HG02840 (cell line): ENCODE data around the gene CAPSL.
"Not testable (repeated sequence)": the region's sequence is repeated elsewhere in the genome, so short reads cannot be mapped to it uniquely, and the experiment has no call there.

Experiments
- ATAC-seq: cut with Tn5 transposase; IDR thresholded peaks from one replicate; pipeline ENCODE4 v1.9.1; 2021; ENCODE audit warnings: mild to moderate bottlenecking, moderate library complexity, moderate number of reproducible peaks; ENCODE audit not compliant: unreplicated experiment, low FRiP score

Gene CAPSL

GRCh38 chr5:35908814-35909213, 29.6 kb downstream of the CAPSL start:
- no peak for ATAC-seq

GRCh38 chr5:35908228-35908627, 30.2 kb downstream of the CAPSL start:
- no peak for ATAC-seq

- ATAC-seq = no peak
These were observed 33.8 kb downstream of the CAPSL start for GRCh38 chr5:35904443-35905132.

DNA sequence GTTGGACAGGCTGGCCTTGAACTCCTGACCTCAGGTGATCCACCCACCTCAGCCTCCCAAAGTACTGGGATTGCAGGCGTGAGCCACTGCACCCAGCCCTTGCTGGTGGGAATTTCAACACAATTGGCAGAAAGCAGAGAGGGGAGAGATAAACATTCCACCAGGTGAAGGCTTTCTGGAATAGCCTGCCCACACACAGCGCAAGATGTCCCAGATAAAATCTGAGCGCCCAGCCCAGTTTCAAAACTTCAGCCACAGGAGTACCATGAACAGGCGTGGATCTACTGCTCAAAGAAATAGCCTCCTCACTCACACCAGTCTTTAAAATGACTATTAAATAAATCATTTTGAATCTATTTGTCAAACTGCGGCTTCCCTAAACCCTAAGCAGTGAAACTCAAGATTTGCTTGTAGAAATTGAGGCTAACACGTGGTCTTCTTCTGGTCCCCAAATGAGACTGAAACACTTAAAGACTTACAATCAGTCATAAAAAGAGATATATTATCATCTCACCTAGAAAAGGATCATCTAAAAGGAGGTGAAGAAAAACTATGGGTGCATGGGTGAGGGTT, 34.7 kb downstream of the CAPSL start:
- no peak for ATAC-seq

DNA sequence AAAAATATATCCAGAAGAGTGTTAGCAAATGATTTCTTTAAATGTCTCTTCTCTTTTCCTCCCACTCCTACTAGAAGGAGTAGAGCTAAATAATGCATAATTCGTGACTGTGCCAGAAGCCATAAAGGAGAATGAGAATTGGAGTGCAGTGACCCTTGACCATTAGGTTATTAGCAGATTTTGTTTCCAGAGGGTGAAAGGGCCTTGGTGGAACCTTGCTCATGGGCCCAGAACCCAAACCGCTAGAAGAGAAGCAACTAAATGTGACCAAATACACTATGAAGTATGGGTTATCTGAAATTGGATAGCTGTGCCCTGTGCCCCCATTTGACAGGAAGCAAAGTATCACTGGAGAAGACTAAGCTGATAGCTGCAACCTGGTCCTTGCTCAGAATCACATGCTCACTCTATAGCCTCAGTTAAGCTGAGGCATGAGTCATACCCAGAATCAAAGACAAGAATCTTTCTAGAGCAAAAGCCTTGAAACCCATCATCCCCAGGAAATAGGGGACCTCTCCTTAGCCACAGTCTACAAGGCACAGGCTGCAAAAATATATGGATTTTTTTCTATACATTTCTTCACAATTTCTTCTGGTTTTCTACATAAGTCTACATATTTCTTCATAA, 36.3 kb downstream of the CAPSL start:
- ATAC-seq = no peak

- no peak for ATAC-seq
These were observed 37.3 kb downstream of the CAPSL start for GRCh38 chr5:35900972-35901695.

- no peak for ATAC-seq
These were observed 38.6 kb downstream of the CAPSL start for GRCh38 chr5:35899800-35900199.

DNA sequence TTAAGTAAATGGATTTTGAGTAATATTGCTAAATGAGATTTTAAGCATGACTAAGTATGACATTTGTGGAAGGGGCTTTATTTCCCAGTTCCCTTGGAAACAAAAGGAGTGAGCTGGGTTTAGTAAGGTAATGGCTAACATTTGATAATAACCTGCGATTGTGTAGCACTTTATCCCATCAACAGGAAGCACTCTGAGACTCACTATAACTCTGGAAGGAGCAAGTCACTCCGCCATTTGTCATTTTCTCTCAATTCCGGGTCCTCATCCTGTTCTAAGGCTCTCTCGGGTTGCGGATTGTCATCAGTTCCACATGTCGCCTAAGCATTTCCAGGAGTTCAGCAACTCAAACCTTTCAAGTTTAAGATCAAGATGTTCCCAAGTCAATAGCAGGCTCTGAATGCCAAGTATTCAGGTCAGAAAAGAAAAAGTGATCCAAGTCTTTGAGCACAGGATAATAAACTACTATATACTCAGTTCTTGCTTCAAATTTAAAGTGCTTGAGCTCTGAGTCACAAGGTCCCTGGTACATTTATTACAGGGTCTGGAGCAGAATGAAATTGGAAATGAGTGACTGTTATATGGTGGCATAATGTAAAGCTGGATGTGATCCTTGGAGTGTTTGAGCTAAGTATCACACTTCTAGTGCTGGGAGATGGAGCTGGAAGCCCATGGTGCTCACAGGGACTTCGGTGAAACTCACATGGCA, 39.3 kb downstream of the CAPSL start:
- no peak for ATAC-seq

DNA sequence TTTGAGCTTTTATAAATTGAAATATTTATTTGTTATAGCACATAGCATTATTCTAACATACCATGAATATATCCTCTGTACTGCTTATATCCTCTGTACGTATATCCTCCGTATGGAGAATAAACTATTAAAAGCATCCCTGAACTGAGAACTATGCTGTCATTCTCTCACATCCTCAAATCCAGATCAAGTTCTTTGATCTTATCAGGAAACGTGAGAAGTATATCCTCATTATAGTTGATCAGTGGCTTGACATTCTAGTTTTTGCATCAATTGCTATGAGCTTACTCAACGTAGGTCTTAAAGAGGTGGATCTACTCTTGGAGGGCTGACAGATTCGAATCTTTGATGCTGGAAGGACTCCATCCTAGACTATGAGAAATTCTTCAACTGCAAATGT, 44.3 kb downstream of the CAPSL start:
- no peak for ATAC-seq

DNA sequence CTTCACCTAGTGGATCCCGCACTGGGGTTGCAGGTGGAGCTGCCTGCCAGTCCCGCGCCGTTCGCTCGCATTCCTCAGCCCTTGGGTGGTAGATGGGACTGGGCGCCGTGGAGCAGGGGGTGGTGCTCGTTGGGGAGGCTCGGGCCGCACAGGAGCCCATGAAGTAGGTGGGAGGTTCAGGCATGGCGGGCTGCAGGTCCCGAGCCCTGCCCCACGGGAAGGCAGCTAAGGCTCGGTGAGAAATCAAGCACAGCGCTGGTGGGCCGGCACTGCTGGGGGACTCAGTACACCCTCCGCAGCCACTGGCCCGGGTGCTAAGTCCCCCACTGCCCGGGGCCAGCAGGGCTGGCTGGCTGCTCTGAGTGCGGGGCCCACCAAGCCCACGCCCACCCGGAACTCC, 45.6 kb downstream of the CAPSL start:
- not testable (repeated sequence) for ATAC-seq

DNA sequence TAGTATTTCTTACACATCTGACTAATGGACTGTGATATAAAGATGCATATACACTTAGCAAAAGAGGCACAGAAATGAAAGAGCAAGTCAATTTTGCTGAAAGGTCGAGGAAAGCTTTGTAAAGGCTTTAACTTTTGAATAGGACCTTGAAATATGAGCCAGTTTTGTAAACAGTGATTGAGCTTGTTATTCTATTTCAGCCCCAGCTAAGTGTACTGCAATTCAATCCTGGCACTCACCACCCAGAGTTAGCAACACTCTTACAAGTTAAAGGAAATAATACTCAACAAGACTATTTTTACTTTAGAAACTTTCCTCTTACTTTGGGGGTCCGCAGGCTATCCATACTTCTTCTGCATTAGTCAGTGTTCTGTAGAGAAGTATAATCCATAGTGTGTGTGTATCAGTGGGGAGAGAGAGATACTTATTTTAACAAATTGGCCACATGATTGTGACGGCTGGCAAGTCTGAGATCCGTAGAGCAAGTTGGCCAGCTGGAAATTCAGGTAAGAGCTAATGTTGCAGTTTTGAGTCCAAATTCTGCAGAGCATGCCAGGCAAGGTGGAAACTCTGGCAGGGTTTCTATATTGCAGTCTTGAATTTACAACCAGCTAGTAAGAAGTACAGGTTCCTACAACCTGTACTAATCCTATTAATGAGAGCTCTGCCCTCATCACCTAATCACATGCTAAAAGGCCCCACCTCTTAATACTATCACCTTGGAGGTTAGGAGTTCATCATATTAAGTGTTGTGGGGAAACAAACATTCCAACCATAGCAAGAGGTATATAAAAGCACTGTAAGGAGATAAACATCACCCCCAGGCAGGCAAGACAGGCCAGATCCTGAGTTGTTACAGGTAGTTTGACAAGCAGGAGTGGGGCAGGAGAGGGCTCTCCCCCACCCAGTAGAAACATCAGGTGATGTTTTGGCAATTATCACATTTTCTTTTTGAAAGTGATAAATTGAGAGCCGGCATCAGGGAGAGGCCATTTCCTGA, 48.1 kb downstream of the CAPSL start:
- ATAC-seq = no peak

- no peak for ATAC-seq
These were observed 50.9 kb downstream of the CAPSL start for GRCh38 chr5:35887321-35888100.

GRCh38 chr5:35886381-35886780, 52.0 kb downstream of the CAPSL start:
- ATAC-seq = no peak

DNA sequence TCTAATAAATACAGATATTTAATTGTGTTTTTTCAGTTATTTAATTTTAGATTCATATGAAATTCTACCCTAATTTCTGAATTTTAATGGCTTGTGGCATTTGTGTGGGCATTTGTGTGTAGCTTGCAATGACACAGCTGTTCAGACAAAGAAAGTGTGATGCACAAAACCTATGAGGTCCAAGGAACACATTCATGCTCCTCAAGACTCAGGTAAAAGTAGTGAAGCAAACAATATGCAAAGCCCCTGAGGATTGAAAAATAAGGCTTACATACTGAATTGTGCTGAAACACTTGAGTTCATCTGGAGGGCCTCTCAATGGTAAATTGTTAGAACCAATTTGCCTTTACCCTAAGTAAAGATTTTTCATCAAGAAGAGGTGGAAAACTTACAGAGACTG, 53.6 kb downstream of the CAPSL start:
- no peak for ATAC-seq

GRCh38 chr5:35884191-35884769, 54.1 kb downstream of the CAPSL start:
- no peak for ATAC-seq

DNA sequence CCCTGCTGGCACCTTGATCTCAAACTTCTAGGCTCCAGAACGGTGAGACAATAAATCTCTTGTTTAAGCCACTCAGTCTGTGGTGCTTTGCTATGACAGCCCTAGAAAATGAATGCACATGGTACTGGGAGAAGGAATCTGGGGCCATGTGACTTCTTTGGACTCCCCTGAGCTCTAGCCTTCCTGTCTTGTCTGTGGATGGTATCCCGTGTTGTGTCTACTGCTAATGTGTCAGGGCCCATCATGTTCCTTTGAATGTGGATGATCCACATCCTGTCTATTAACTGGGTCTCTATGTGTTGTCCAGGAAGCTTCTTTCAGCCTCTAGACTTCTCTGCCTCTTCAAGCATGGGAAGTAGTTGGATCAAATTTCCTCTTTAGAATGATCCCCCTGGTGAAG, 56.7 kb downstream of the CAPSL start:
- no peak for ATAC-seq

DNA sequence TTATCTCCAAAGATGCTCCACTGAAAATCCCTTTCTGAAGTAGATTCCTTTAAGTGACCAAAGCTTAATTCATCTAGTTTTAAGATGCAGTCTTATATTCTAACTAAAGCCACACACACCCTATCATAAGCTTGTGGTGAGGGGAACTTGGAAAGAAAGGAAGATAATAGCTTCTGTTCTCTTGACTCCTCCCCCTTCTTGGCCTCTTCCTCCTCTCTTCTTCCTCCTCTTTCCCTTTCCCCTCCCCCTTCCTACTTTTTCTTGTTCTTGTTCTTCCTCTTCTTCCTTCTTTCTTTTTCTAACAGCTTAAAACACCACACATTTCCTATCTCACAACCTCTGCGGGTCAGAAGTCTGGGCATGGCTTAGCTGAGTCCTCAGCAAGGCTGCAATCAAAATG, 58.3 kb downstream of the CAPSL start:
- no peak for ATAC-seq

- no peak for ATAC-seq
These were observed 58.8 kb downstream of the CAPSL start for GRCh38 chr5:35879649-35880048.
